ENCODE measurements around the gene TSPAN9. TPM values are rescaled to one million over a fixed set of nuclear protein-coding genes. Genes with fewer than 3 reads are reported as not detected.

TSPAN9 gene
- total RNA-seq, 8 experiments from 2014 or later = 7.9 to 35.6 (median 13.5) TPM

DNA sequence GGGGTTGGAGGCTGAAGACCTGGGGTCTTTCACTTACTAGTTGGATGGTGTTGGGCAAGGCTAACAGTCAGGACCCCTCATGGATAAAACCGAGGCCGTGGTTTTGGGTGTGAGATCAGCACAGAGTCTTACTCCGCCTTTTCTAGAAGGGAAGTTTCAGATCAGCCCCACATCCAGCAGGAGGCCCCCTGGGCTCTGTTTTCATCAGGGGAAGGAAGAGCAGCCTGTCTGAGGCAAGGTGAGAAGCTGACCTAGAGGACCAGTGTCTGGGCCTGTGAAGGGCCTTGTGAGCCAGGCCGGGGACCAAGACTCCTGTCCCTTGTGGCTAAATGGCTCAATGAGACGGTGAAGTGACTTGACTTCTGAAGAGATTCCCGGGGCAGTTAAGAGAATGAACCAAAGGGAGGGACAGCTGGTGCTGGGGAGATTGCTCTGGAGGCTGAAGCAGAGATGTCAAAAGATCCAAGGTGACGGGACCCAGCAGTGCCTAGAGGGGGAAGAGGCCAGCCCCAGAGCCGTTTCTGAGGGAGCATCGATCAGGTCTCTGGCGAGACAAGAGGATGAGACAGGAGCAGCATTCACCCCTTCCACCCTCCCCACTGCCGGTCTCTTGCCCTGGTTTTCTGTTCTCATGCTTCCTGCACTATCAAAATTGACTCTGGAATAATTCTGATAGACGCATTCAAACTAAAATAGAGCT lies 40.1 kb upstream of the TSPAN9 start:
- Histone ChIP-seq H3K27ac (no peak overlapping the region), H3K4me3 (no peak overlapping the region), H3K4me1 (replicated peaks in 1 of 2) (peaks cover 22 to 27% of the 10 kb centered on the region in 2 donors)
- in situ Hi-C loops (cut with MboI; ENCODE audit: low pct_unique_long_range_greater_than_20kb in 2 of 9, low sequenced_read_pairs in 9 of 9, unreplicated experiment in 9 of 9) = loop anchor here in 6 of 9 experiments (10.0 to 25.0 kb wide), 3 partner anchors 152 to 200 kb away; partner anchors contain the start of genes TEX52 (in 4 of the 6) and NRIP2 (in 1 of the 6)
- WGBS, 10 experiments = 78 to 100% (median 95%) methylated on average over 1 to 6 of the region's 12 CpGs; no CpG with 5 or more reads in 3 of the 10 experiments
- no peak for ATAC-seq (replicated peaks in 6 of 8)

DNA sequence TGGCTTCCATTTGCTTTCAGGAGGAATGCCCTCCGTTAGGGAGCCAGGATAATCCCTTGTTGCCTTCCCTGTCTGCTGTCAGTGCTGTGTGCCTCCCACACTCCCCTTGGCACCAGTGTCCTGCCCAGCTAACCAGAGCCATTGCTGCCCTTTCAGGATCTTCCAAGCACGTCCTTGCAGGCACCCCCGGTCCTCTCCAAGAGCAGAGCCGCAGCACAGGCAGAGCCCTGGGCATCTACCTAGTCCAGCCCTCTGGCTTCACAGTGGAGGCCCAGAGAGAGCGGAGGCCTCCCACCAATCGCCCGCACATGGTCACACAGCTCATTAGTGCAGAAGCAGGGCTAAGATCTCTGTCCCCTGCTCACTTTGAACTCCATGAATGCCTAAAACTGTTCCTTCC lies 39.0 kb upstream of the TSPAN9 start:
- ATAC-seq (replicated peaks in 6 of 8) = no peak
- Histone ChIP-seq H3K27ac (no peak overlapping the region), H3K4me3 (no peak overlapping the region), H3K4me1 (replicated peaks in 1 of 2) (peaks cover 17 to 19% of the 10 kb centered on the region in 2 donors)
- in situ Hi-C loops (cut with MboI; ENCODE audit: low pct_unique_long_range_greater_than_20kb in 2 of 9, low sequenced_read_pairs in 9 of 9, unreplicated experiment in 9 of 9) = loop anchor here in 6 of 9 experiments (10.0 to 25.0 kb wide), 3 partner anchors 153 to 201 kb away; partner anchors contain the start of genes TEX52 (in 4 of the 6) and NRIP2 (in 1 of the 6)
- 67 to 82% (median 74%) methylated on average over 3 to 4 of the region's 7 CpGs; no CpG with 5 or more reads in 7 of the 10 experiments for WGBS, 10 experiments

DNA sequence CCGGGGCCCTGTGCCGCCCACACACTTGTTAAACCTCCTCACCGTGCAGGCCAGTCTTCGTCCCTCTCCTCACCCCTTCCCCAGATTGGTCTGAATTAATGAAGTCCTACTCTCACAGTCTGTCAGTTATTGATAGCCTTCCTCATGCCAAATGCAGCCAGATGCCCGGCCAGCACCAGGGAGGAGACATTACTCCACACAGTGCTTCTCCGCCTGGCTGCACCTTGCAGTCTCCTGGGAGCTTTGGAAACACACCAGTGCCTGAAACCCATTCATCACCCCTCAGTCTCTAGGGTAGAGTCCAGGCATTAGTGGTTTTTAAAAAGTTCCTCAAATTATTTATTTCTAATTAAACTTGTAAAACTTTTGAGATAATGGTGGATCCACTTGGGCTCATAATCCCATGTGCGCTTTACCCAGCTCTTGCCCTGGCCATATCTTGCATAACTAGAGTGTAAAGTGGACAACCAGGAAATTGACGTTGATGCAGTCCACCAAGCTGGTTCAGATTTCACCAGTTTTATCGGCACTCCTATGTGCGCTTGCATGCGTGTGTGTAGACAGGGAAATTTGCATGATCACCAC lies 38.2 kb upstream of the TSPAN9 start:
- in situ Hi-C loops (cut with MboI; ENCODE audit: low pct_unique_long_range_greater_than_20kb in 2 of 9, low sequenced_read_pairs in 9 of 9, unreplicated experiment in 9 of 9) = loop anchor here in 6 of 9 experiments (10.0 to 25.0 kb wide), 3 partner anchors 154 to 202 kb away; partner anchors contain the start of genes TEX52 (in 4 of the 6) and NRIP2 (in 1 of the 6)
- H3K27ac ChIP-seq = no peak overlapping the region
- ATAC-seq (replicated peaks in 6 of 8) = no peak

DNA sequence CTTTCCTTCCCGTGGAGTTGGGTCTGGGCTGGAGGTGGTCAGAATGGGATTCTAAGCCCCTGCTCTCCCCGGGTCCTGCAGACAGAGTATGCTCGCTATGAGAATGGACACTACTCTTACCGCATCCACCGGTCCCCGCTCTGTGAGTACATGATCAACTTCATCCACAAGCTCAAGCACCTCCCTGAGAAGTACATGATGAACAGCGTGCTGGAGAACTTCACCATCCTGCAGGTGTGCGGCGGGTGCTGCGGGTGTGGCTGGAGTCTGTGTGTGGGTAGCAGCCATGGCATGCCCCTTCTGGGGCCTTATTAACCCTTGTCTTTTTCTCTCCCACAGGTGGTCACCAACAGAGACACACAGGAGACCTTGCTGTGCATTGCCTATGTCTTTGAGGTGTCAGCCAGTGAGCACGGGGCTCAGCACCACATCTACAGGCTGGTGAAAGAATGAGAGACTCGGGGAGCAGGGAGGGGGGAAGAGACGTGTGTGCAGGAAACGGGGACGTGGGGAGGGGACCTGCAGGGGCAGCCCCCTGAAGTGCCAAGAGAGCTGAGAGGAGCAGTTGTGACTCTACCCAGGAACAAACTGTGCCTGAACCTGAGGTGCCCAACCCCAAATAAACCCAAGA lies 37.0 kb upstream of the TSPAN9 start:
- ATAC-seq (replicated peaks in 6 of 8) = no peak
- Histone ChIP-seq H3K4me3 (no peak overlapping the region), H3K4me1 (replicated peaks in 1 of 2) (peaks cover 7 to 8% of the 10 kb centered on the region in 2 donors), H3K27ac (no peak overlapping the region)
- in situ Hi-C loops (cut with MboI; ENCODE audit: low pct_unique_long_range_greater_than_20kb in 2 of 9, low sequenced_read_pairs in 9 of 9, unreplicated experiment in 9 of 9) = loop anchor here in 5 of 9 experiments (25.0 kb wide), 2 partner anchors 178 to 203 kb away; partner anchors contain the start of genes TEX52 (in 4 of the 5) and NRIP2 (in 1 of the 5)
- 92 to 95% (median 95%) methylated on average over 2 to 7 of the region's 15 CpGs; no CpG with 5 or more reads in 7 of the 10 experiments for WGBS, 10 experiments

More for the DNA sequence above, 38.2 kb upstream of the TSPAN9 start:
- Histone ChIP-seq H3K4me1 (replicated peaks in 1 of 2) (peaks cover 9 to 11% of the 10 kb centered on the region in 2 donors), H3K4me3 (no peak overlapping the region)
- WGBS, 10 experiments = 67 to 100% (median 90%) methylated on average over 1 to 8 of the region's 11 CpGs; no CpG with 5 or more reads in 2 of the 10 experiments

DNA sequence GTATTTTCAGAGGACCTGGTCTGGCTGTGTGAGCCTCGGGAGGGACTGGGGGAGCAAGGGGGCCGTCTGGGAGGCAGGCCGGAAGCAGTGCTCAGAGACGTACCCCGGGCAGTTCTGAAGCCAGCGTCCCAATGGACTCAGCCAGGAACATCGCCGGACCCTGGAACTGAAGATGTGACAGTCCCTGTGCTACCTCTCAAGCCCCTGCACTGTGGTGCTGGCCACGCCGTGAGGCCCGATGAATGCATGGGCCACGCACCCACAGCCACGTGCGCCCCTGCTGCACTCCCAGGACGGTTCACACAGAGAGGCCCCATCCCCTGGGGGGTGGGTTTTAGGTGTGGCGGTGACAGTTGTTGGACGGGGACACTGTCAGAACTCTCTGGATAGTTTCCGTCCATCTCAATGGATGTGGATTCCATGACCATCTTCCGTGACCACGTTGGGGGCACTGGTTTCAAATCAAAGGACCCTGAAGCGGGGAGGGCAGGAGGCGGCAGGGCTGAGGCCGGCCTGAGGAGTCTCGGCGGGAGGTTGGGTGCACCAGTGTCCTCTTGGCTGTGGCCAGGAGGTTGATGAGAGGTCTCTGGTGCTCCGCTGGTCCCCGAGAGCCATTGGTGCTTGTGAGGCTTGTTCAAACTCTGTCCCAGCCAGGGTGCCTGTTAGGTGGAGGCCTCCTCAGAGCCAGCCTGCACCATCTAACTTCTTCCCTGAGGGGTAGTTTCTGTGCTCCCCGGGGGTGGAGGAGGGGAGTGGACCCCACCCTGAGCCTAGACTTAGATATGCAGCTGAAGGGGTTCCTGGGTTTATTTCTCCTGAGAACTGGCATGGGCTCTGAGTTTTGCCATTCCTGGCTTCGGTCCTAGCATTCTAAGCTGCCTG lies 36.3 kb upstream of the TSPAN9 start:
- 58 to 100% (median 80%) methylated on average over 1 to 2 of the region's 29 CpGs; no CpG with 5 or more reads in 6 of the 10 experiments for WGBS, 10 experiments
- Histone ChIP-seq H3K4me3 (no peak overlapping the region), H3K4me1 (replicated peaks in 1 of 2) (peaks cover under 1 to 3% of the 10 kb centered on the region in 2 donors), H3K27ac (no peak overlapping the region)
- in situ Hi-C loops (cut with MboI; ENCODE audit: low pct_unique_long_range_greater_than_20kb in 2 of 9, low sequenced_read_pairs in 9 of 9, unreplicated experiment in 9 of 9) = loop anchor here in 5 of 9 experiments (25.0 kb wide), 2 partner anchors 179 to 204 kb away; partner anchors contain the start of genes TEX52 (in 4 of the 5) and NRIP2 (in 1 of the 5)
- ATAC-seq (replicated peaks in 6 of 8) = peak in 4 of 8 experiments; percentile 1 to 11 (median 8)

DNA sequence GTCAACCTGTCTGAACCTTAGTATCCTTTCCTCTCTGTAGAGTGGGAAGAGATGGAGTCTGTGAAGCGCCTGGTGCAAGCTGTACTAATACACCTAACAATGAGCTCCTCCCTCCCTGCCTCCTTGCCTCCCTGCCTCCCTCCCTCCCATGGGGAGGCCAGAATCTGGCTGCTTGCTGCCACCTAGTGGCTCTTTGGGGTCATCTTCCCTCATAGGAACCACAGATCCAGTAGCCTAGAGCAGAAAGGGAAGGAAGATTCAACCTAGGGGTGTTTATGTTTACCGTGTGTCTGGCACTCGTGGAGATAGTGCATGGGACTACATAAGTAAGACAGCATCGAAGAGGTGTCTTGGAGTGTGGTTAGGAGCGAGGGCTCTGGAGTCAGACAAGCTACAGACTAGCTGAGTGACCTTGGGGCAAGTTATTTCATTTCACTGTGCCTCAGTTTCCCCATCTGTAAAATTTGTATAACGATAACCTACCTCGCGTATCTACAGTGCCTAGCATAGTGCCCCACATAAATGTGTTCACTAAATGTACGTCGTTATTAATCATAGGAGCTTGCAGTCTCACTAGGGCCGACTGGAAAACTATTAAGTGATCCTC lies 35.5 kb upstream of the TSPAN9 start:
- peak; percentile 85 to 99 (median 90) for ATAC-seq (replicated peaks in 6 of 8)
- in situ Hi-C loops (cut with MboI; ENCODE audit: low pct_unique_long_range_greater_than_20kb in 2 of 9, low sequenced_read_pairs in 9 of 9, unreplicated experiment in 9 of 9) = loop anchor here in 5 of 9 experiments (25.0 kb wide), 2 partner anchors 179 to 204 kb away; partner anchors contain the start of genes TEX52 (in 4 of the 5) and NRIP2 (in 1 of the 5)
- H3K4me1 ChIP-seq (replicated peaks in 1 of 2) = no peaks in the 10 kb centered on the region
- 53 to 100% (median 77%) methylated on average over 1 to 9 of the region's 11 CpGs; no CpG with 5 or more reads in 3 of the 10 experiments for WGBS, 10 experiments
- H3K4me3 ChIP-seq = no peak overlapping the region
- H3K27ac ChIP-seq = no peak overlapping the region

DNA sequence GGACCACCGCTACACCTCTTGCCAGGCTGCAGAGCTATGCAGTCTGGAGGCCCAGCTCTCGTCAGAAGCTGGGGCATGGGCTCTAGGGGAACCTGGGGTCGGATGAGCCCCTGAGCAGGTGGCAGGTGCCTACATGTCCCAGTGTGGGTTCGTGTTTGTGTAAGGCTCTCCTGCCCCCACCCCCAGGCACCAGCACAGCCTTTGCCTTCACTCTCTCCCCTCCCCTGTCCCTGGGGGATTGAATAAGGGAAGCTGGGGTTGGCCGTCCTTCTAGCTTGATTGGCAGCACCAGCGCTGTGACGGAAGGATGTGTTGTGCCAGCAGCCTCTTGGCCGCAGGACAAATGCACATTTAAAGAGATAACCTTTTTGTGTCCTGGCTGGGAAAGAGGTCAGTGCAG lies 34.8 kb upstream of the TSPAN9 start:
- WGBS, 10 experiments = 40 to 100% methylated on average over 1 of the region's 8 CpGs; no CpG with 5 or more reads in 8 of the 10 experiments
- in situ Hi-C loops (cut with MboI; ENCODE audit: low pct_unique_long_range_greater_than_20kb in 2 of 9, low sequenced_read_pairs in 9 of 9, unreplicated experiment in 9 of 9) = loop anchor here in 5 of 9 experiments (25.0 kb wide), 2 partner anchors 180 to 205 kb away; partner anchors contain the start of genes TEX52 (in 4 of the 5) and NRIP2 (in 1 of the 5)
- ATAC-seq (replicated peaks in 6 of 8) = no peak
- Histone ChIP-seq H3K4me1 (replicated peaks in 1 of 2) (no peaks in the 10 kb centered on the region), H3K27ac (no peak overlapping the region), H3K4me3 (no peak overlapping the region)

DNA sequence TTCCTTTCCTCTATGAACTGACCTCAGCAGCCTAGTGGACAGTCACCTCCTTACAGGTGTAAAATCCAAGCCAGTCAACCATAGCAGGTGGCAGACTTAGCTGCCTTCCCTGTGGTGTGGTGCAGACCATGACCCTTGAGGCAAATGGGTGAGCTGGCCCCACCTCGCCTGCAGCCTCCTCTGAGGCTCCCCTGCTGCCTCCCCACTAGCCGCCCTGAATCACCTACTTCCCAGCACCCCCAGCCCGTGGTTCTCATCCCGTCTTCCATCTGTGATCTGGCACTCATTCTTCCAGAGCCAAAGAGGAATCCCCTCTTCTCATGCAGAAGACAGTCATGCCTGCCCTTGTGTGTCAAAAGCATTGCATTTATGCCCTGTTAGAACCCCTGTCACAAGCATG lies 34.4 kb upstream of the TSPAN9 start:
- no peaks in the 10 kb centered on the region for H3K4me1 ChIP-seq (replicated peaks in 1 of 2)
- H3K27ac ChIP-seq = no peak overlapping the region
- ATAC-seq (replicated peaks in 6 of 8) = no peak
- H3K4me3 ChIP-seq = no peak overlapping the region
- 83% methylated on average over 2 of the region's 4 CpGs; no CpG with 5 or more reads in 9 of the 10 experiments for WGBS, 10 experiments
- in situ Hi-C loops (cut with MboI; ENCODE audit: low pct_unique_long_range_greater_than_20kb in 2 of 9, low sequenced_read_pairs in 9 of 9, unreplicated experiment in 9 of 9) = loop anchor here in 5 of 9 experiments (25.0 kb wide), 2 partner anchors 181 to 206 kb away; partner anchors contain the start of genes TEX52 (in 4 of the 5) and NRIP2 (in 1 of the 5)

DNA sequence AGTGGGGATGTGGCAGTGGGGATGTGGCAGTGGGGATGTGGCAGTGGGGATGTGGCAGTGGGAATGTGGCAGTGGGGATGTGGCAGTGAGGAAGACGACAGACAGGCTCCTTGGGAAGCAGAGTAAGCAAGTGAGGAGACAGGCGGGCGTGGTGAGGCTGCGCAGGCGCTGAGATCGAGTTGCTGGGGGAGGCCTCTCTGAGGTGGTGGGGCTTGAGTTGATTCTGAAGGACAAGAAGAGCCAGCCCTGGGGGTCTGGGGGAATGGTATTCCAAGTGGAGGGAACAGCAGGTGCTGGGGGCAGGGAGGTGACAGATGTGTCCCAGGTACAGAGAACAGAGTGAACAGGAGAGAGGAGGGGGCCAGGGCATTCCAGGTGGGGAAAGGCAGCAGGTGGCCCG lies 33.8 kb upstream of the TSPAN9 start:
- Histone ChIP-seq H3K27ac (no peak overlapping the region), H3K4me3 (no peak overlapping the region), H3K4me1 (replicated peaks in 1 of 2) (no peaks in the 10 kb centered on the region)
- in situ Hi-C loops (cut with MboI; ENCODE audit: low pct_unique_long_range_greater_than_20kb in 2 of 9, low sequenced_read_pairs in 9 of 9, unreplicated experiment in 9 of 9) = loop anchor here in 5 of 9 experiments (25.0 kb wide), 2 partner anchors 181 to 206 kb away; partner anchors contain the start of genes TEX52 (in 4 of the 5) and NRIP2 (in 1 of the 5)
- no peak for ATAC-seq (replicated peaks in 6 of 8)
- 83 to 91% methylated on average over 1 to 6 of the region's 7 CpGs; no CpG with 5 or more reads in 8 of the 10 experiments for WGBS, 10 experiments

DNA sequence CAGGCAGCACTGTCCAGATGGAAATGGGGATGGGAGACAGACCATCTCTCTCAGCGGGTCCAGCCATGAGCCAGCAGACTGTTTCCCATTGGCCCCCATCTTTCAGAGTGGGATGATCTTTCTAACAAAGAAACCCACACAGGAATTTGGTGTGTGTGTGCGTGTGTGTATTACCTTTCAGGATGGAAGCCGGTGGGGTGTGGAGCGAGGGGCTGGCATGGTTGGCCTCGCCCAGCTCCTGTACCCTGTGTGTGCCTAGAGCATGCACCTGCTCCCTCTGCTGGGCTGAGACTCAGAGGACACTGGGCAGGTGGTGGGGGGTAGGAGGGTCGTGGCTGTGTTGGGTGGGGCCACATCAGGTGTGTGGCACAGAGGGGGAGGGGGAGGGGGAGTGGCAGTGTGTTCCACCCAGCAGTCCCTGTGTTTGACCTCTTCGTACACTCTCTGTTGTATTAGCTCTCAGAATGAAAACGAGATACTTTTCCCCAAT lies 33.0 kb upstream of the TSPAN9 start:
- H3K4me1 ChIP-seq (replicated peaks in 1 of 2) = no peaks in the 10 kb centered on the region
- no peak overlapping the region for H3K27ac ChIP-seq
- in situ Hi-C loops (cut with MboI; ENCODE audit: low pct_unique_long_range_greater_than_20kb in 2 of 9, low sequenced_read_pairs in 9 of 9, unreplicated experiment in 9 of 9) = loop anchor here in 5 of 9 experiments (25.0 kb wide), 2 partner anchors 182 to 207 kb away; partner anchors contain the start of genes TEX52 (in 4 of the 5) and NRIP2 (in 1 of the 5)
- WGBS, 10 experiments = 80 to 100% (median 90%) methylated on average over 1 to 5 of the region's 8 CpGs; no CpG with 5 or more reads in 7 of the 10 experiments
- no peak for ATAC-seq (replicated peaks in 6 of 8)
- no peak overlapping the region for H3K4me3 ChIP-seq

DNA sequence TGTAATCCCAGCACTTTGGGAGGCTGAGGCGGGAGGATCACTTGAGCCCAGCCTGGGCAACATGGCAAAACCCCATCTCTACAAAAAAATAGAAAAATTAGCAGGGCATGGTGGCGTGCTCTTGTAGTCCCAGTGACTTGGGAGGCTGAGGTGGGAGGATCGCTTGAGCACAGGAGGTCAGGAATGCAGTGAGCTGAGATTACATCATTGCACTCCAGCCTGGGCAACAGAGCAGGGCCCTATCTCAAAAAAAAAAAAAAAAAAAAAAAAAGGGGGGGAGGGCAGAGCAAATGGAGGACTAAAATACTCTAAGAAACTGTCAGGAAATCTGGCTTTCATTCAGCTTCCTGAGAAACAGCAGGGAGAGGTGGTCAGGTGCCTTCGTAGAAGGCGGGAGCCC lies 31.7 kb upstream of the TSPAN9 start:
- no peak for ATAC-seq (replicated peaks in 6 of 8)
- WGBS, 10 experiments = 67 to 100% (median 93%) methylated on average over 1 to 5 of the region's 5 CpGs; no CpG with 5 or more reads in 1 of the 10 experiments
- Histone ChIP-seq H3K4me1 (replicated peaks in 1 of 2) (no peaks in the 10 kb centered on the region), H3K27ac (no peak overlapping the region), H3K4me3 (no peak overlapping the region)
- in situ Hi-C loops (cut with MboI; ENCODE audit: low pct_unique_long_range_greater_than_20kb in 2 of 9, low sequenced_read_pairs in 9 of 9, unreplicated experiment in 9 of 9) = loop anchor here in 5 of 9 experiments (25.0 kb wide), 2 partner anchors 183 to 208 kb away; partner anchors contain the start of genes TEX52 (in 4 of the 5) and NRIP2 (in 1 of the 5)

Data from motor neuron (in vitro differentiated cells).